Heart left ventricle (tissue), 16 donors: ENCODE results near the gene STK4. TPM values are rescaled to one million over a fixed set of nuclear protein-coding genes. Genes with fewer than 3 reads are reported as not detected.

Source experiments
- ATAC-seq, 4 donors: fragments of 200-7000 bp; cut with Tn5 transposase; one replicate each; pipeline ENCODE4 v1.9.1; 2020 to 2022; ENCODE audit warnings: moderate library complexity in 4 of 4, mild to moderate bottlenecking in 3 of 4, moderate number of reproducible peaks in 1 of 4
- DNase-seq, 5 donors: peaks; one replicate each; pipeline ENCODE4 v3.0.0-alpha.2; 2020
- H3K27ac ChIP-seq, 12 donors: fragments of 200-600 bp; sonication (generic) in 4 of 12; one replicate each; pipeline versions ENCODE4 v1.5.0 to v1.8.0; 2016 to 2022; ENCODE audit warnings: mild to moderate bottlenecking in 2 of 12
- H3K27me3 ChIP-seq, 9 donors: fragments of 200-600 bp; sonication (generic) in 2 of 9; one replicate each; pipeline versions ENCODE4 v1.5.1 to v1.8.0; 2016 to 2022; ENCODE audit warnings: mild to moderate bottlenecking in 3 of 9
- H3K36me3 ChIP-seq, 9 donors: fragments of 200-600 bp; sonication (generic) in 2 of 9; one replicate each; pipeline versions ENCODE4 v1.5.0 to v1.8.0; 2018 to 2022; ENCODE audit warnings: mild to moderate bottlenecking in 2 of 9
- H3K4me1 ChIP-seq, 12 donors: fragments of 200-600 bp; sonication (generic) in 4 of 12; one replicate each; pipeline versions ENCODE4 v1.5.0 to v1.8.0; 2016 to 2022; ENCODE audit warnings: mild to moderate bottlenecking in 3 of 12
- H3K4me3 ChIP-seq, 12 donors: fragments of 200-600 bp; sonication (generic) in 4 of 12; one replicate each; pipeline versions ENCODE4 v1.5.0 to v1.8.0; 2017 to 2022; ENCODE audit warnings: mild to moderate bottlenecking in 9 of 12, moderate library complexity in 4 of 12
- H3K9me3 ChIP-seq, 12 donors: fragments of 200-600 bp; sonication (generic) in 4 of 12; one replicate each; pipeline versions ENCODE4 v1.5.0 to v1.8.0; 2016 to 2022; ENCODE audit warnings: mild to moderate bottlenecking in 1 of 12
- CTCF ChIP-seq, 12 donors: fragments of 200-600 bp; sonication (generic) in 4 of 12; IDR thresholded peaks; one replicate each; pipeline versions ENCODE4 v1.5.0 to v1.8.0; 2018 to 2022; ENCODE audit warnings: antibody characterized with exemption in 12 of 12, mild to moderate bottlenecking in 5 of 12
- POLR2A ChIP-seq, 2 donors: fragments of 450-650 bp; IDR thresholded peaks; one replicate each; pipeline ENCODE4 v1.6.1; 2017; ENCODE audit warnings: antibody characterized with exemption in 2 of 2, mild to moderate bottlenecking in 2 of 2, moderate library complexity in 2 of 2
- WGBS, 4 donors: extraction: QIAGEN DNeasy Blood & Tissue Kit in 2 of 4; methylation state at CpG; one replicate each; pipeline versions ENCODE4 v1.1.5 to v1.1.7; 2013 to 2018; 5-methylcytosine and 5-hydroxymethylcytosine counted together
- intact Hi-C, 10 donors: fragments of 100-400 bp; cut with DNase I; formaldehyde crosslinking; loops; one replicate each; pipeline versions ENCODE4 v1.11.1 to v1.14.2; 2022
- polyA plus RNA-seq, 2 donors: library from polyadenylated mRNA; stranded (reverse); fragments of 200-250 nt; gene quantifications; one replicate each; pipeline ENCODE4 v1.2.3, GENCODE V29; 2013
- total RNA-seq, 9 donors: library from RNA; depleted of rRNA in 2 of 9; stranded (reverse); fragments of >200 nt in 2 of 9; fragmentation: NEBNext Ultra II Directional in 3 of 9; extraction: Animal tissue kit (Norgen Biotek cat#: 25700) in 3 of 9; gene quantifications; one replicate each; pipeline versions ENCODE4 v1.1.0 to v1.2.4, GENCODE V29; 2016 to 2023
- donor health status: ischemic (EF 13 %, LVEDD 7.1; RV severe dilation, severe dysfunction).
- donor health status: healthy with polysubstance abuse.
- donor health status: DM: no; HTN: yes; CAD: no.
- donor health status: DM: no; HTN: no; CAD: no.
- donor health status: ischemic (EF 25% LVEDD 6.9; RV normal size, moderate dysfunction).
- donor health status: ischemic (EF 25% LVEDD 5.7; RV mildly dilated, moderate dysfunction).
- donor health status: healthy.
- donor health status: DM: yes; HTN: yes; CAD: no.
- donor health status: ischemic (EF 35%, LVEDD 5.7; RV mildly dilated, moderate dysfunction).
- donor health status: nonischemic (EF 11% LVEDD 7.7; RV severe dilation, severe dysfunction).
- donor health status: DM: yes; HTN: yes; CAD: no.
- donor health status: PGD.
- donor health status: ischemic (EF 29% LVEDD 5.4; RV normal size, mild dysfunction).
- donor health status: nonischemic (EF 23%, LVEDD 6.1; RV moderate dilation, normal function).

STK4 gene
- total and polyA plus RNA-seq, 11 donors, result 3.2 to 25.3 (median 9.3) TPM

- intact Hi-C loops, result loop anchor here in 1 of 10 donors (5.0 kb wide), 2 partner anchors 67 to 97 kb away; no protein-coding TSS in a partner anchor
- H3K4me1 ChIP-seq, result no peaks in the 10 kb centered on the region
- H3K27me3 ChIP-seq, result peaks cover 0 to 29% (median 0%) of the 10 kb centered on the region in 9 donors
- H3K4me3 ChIP-seq, result no peak overlapping the region
- WGBS, 4 donors, result 53 to 66% (median 59%) methylated on average over 8 of the region's 8 CpGs
- H3K27ac ChIP-seq, result no peak overlapping the region
- TF ChIP-seq CTCF (IDR thresholded peaks at IDR 0.05), result no peak
- TF ChIP-seq POLR2A (IDR thresholded peaks at IDR 0.05), result no peak
- ATAC-seq, result no peak
- H3K9me3 ChIP-seq, result no peaks in the 10 kb centered on the region
- DNase-seq, result no peak
- no peaks in the 10 kb centered on the region for H3K36me3 ChIP-seq
Observed at GRCh38 chr20:45109634-45110033, 143.3 kb downstream of the STK4 start.

GRCh38 chr20:45110301-45110700 lies 144.0 kb downstream of the STK4 start:
- intact Hi-C loops, result loop anchor here in 1 of 10 donors (5.0 kb wide), 2 partner anchors 68 to 98 kb away; no protein-coding TSS in a partner anchor
- H3K27me3 ChIP-seq, result peaks cover 0 to 29% (median 0%) of the 10 kb centered on the region in 9 donors

GRCh38 chr20:45111285-45111684 lies 145.0 kb downstream of the STK4 start:
- Histone ChIP-seq H3K9me3 (no peaks in the 10 kb centered on the region), H3K27ac (no peak overlapping the region), H3K4me1 (no peaks in the 10 kb centered on the region), H3K36me3 (no peaks in the 10 kb centered on the region), H3K4me3 (no peak overlapping the region), H3K27me3 (peaks cover 0 to 29% (median 0%) of the 10 kb centered on the region in 9 donors)
- 77 to 84% (median 80%) methylated on average over 11 of the region's 11 CpGs for WGBS, 4 donors
- ATAC-seq, result no peak
- intact Hi-C loops, result loop anchor here in 1 of 10 donors (5.0 kb wide), 2 partner anchors 69 to 99 kb away; no protein-coding TSS in a partner anchor
- DNase-seq, result no peak
- TF ChIP-seq POLR2A (IDR thresholded peaks at IDR 0.05) (no peak), CTCF (IDR thresholded peaks at IDR 0.05) (no peak)

More at GRCh38 chr20:45110301-45110700, 144.0 kb downstream of the STK4 start:
- Histone ChIP-seq H3K4me1 (no peaks in the 10 kb centered on the region), H3K36me3 (no peaks in the 10 kb centered on the region), H3K4me3 (no peak overlapping the region), H3K9me3 (no peaks in the 10 kb centered on the region), H3K27ac (no peak overlapping the region)
- DNase-seq (no peak), ATAC-seq (no peak)
- 83 to 90% (median 86%) methylated on average over 8 to 11 of the region's 11 CpGs for WGBS, 4 donors
- TF ChIP-seq POLR2A (IDR thresholded peaks at IDR 0.05), result no peak
- no peak for TF ChIP-seq CTCF (IDR thresholded peaks at IDR 0.05)

GRCh38 chr20:45111799-45112471 lies 145.6 kb downstream of the STK4 start:
- intact Hi-C loops, result loop anchor here in 1 of 10 donors (5.0 kb wide), 2 partner anchors 70 to 100 kb away; no protein-coding TSS in a partner anchor

More at GRCh38 chr20:45111799-45112471, 145.6 kb downstream of the STK4 start:
- peak; percentile 19 to 51 (median 38) for TF ChIP-seq CTCF (IDR thresholded peaks at IDR 0.05)
- TF ChIP-seq POLR2A (IDR thresholded peaks at IDR 0.05), result no peak
- Histone ChIP-seq H3K27ac (no peak overlapping the region), H3K4me3 (no peak overlapping the region), H3K36me3 (no peaks in the 10 kb centered on the region), H3K4me1 (no peaks in the 10 kb centered on the region), H3K27me3 (peaks cover 0 to 29% (median 0%) of the 10 kb centered on the region in 9 donors), H3K9me3 (no peaks in the 10 kb centered on the region)
- 40 to 52% (median 46%) methylated on average over 16 to 17 of the region's 17 CpGs for WGBS, 4 donors
- ATAC-seq (no peak), DNase-seq (no peak)
